Activated CD4-positive, alpha-beta T cell treated with anti-CD3 and anti-CD28 coated beads, Interleukin-2, amount 10 ng/mL, durations not matched to agents 7 days and 5 days (primary cell): Measurements from ENCODE around the gene TTLL11. TPM values are rescaled to one million over a fixed set of nuclear protein-coding genes. Genes with fewer than 3 reads are reported as not detected.
"Not testable (repeated sequence)": the region's sequence is repeated elsewhere in the genome, so short reads cannot be mapped to it uniquely, and the experiment has no call there.

Source experiments
- CTCF ChIA-PET: fragments of 350-600 bp; sonication (Branson Sonifier 250); formaldehyde crosslinking; loops from one replicate; lab custom pipeline; 2021; ENCODE audit warnings: antibody characterized with exemption; lab: Charles Lee
- POLR2A ChIA-PET: fragments of 350-600 bp; sonication (Branson Sonifier 250); formaldehyde crosslinking; loops from one replicate; lab custom pipeline; 2021; ENCODE audit warnings: antibody characterized with exemption; lab: Charles Lee
- DNase-seq: peaks from one replicate; pipeline ENCODE4 v3.0.0-alpha.2; 2020
- H3K27ac Mint-ChIP-seq: one replicate; pipeline ENCODE4 v1.8.0; 2021; ENCODE audit warnings: mild to moderate bottlenecking, moderate library complexity, mixed read lengths
- H3K27me3 Mint-ChIP-seq: one replicate; pipeline ENCODE4 v1.8.0; 2021; ENCODE audit warnings: mixed read lengths
- H3K36me3 Mint-ChIP-seq: one replicate; pipeline ENCODE4 v1.8.0; 2021; ENCODE audit warnings: low read depth, mixed read lengths
- H3K4me1 Mint-ChIP-seq: one replicate; pipeline ENCODE4 v1.8.0; 2021; ENCODE audit warnings: mixed read lengths
- H3K4me3 Mint-ChIP-seq: one replicate; pipeline ENCODE4 v1.8.0; 2021; ENCODE audit warnings: mild to moderate bottlenecking, moderate library complexity, mixed read lengths
- H3K9me3 Mint-ChIP-seq: one replicate; pipeline ENCODE4 v1.8.0; 2021; ENCODE audit warnings: mixed read lengths
- total RNA-seq, 2 experiments: library from RNA; stranded (reverse); gene quantifications; one replicate each; pipeline ENCODE4 v1.2.3, GENCODE V29; 2021

Gene TTLL11
- total RNA-seq, 2 experiments from 2014 or later = 2.6 to 3.1 TPM

DNA sequence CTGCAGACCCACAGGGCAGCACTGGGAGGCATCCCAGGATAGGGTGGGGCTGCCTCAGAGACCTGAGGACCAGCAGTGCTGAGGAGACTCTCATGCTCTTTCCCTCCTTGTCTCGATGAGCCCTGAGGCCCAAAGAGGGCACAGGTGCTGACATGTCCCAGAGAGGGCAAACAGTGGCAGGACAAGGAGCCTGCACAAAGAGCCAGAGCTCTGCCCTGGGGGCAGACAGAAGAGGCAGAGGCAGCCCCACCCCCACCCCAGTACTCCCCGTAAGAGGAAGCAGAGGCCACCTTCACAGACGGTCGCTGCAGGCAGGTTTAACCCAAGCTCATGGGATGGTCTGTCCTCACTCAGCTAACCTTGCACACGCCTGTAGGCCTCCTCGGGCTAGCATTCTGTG, 29.4 kb upstream of the TTLL11 start:
- Mint-ChIP-seq H3K27ac (no peak overlapping the region), H3K4me3 (no peak overlapping the region), H3K9me3 (no peaks in the 10 kb centered on the region), H3K4me1 (peaks cover 13% of the 10 kb centered on the region), H3K27me3 (peaks cover 26% of the 10 kb centered on the region), H3K36me3 (no peaks in the 10 kb centered on the region)
- no peak for DNase-seq
- ChIA-PET POLR2A (no interaction called here), CTCF (interaction anchor here (0.7 to 5.8 kb wide), 9 partner anchors 13 to 696 kb away, joined by 3 to 60 read pairs (median 4); no protein-coding TSS in a partner anchor)

DNA sequence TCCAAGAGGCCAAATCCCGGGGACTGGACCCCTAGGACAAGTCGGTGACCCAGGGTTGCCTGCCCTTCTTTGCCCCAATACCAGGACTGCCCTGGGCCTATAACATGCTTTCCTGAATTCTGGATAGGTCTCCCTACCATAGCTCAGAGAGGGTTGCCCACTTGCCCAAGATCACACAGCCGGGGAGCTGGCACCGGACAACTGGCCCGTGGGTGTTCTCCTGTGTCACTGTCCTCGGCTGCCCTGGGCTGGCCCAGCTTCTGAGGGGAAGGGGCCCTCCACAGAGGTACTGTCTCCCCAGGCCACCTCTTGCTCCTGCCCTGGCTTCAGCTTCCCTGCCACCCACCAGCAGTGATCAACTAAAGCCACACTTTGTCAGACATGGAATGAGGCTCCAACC, 28.8 kb upstream of the TTLL11 start:
- POLR2A ChIA-PET = no interaction called here
- H3K27me3 Mint-ChIP-seq = peaks cover 22% of the 10 kb centered on the region
- DNase-seq = no peak
- CTCF ChIA-PET = interaction anchor here (0.8 to 5.8 kb wide), 8 partner anchors 13 to 225 kb away, joined by 3 to 60 read pairs (median 3); no protein-coding TSS in a partner anchor
- H3K4me3 Mint-ChIP-seq = no peak overlapping the region
- H3K27ac Mint-ChIP-seq = no peak overlapping the region
- H3K4me1 Mint-ChIP-seq = peaks cover 11% of the 10 kb centered on the region
- H3K36me3 Mint-ChIP-seq = no peaks in the 10 kb centered on the region
- H3K9me3 Mint-ChIP-seq = no peaks in the 10 kb centered on the region

DNA sequence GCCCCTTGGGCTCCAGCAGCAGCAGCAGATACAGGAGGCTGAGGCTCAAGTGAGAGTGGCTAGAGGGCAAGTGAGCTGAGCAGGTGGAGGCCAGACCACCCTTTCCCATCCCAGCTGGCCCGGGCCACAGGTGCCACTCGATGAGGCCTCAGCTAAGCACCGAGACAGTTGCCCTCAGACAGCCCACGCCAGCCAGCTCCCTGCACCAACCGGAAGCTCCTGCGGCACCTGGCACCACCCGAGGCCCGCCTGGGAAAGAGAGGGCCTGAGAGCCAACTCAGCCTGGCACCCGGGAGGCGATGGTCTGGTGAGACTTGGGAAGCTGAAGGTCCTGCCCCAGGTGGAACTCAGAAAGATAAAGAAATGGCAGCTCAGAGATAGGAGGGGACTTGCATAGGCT, 28.3 kb upstream of the TTLL11 start:
- H3K27ac Mint-ChIP-seq = no peak overlapping the region
- no peaks in the 10 kb centered on the region for H3K9me3 Mint-ChIP-seq
- no peaks in the 10 kb centered on the region for H3K36me3 Mint-ChIP-seq
- ChIA-PET POLR2A (no interaction called here), CTCF (interaction anchor here (1.1 to 5.8 kb wide), 5 partner anchors 13 to 226 kb away, joined by 3 to 60 read pairs (median 5); no protein-coding TSS in a partner anchor)
- DNase-seq = no peak
- peaks cover 7% of the 10 kb centered on the region for H3K4me1 Mint-ChIP-seq
- H3K4me3 Mint-ChIP-seq = no peak overlapping the region
- peaks cover 18% of the 10 kb centered on the region for H3K27me3 Mint-ChIP-seq

DNA sequence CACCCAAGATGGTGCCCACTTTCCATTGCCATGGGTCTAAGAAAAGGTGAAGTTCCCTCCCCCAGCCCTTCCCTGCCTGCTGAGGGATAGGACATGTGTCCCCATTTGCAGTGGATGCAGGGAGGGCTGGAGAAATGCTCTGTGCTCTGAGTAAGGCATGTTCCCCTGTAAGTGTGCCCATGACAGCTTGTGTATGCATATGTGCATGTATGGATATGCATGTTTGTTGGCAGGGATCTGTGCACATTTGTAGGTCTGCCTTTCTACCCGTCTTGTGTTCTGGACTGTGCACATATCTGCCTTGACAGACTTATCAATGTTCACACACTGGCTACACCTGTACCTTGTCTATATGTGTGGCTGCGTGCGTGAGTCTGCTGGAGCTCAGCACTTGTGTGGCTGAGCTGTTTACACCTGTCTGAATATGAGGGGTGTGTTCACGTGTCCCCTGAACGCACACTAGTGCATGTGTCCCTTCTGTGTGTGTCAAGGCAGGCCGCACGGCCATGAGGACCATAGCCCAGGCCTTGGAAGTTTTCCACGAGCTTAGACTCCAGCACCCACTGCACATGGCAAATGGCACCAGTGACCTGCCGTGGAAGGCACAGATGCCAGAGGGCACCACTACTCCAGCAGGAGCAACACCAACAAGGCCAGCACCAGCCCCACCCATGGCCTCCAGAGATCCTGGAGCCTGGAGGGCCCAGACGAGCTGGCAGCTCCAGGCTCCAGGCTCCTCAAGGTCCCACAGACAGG, 27.4 kb upstream of the TTLL11 start:
- Mint-ChIP-seq H3K4me3 (no peak overlapping the region), H3K27ac (no peak overlapping the region), H3K36me3 (no peaks in the 10 kb centered on the region), H3K27me3 (peaks cover 11% of the 10 kb centered on the region), H3K9me3 (no peaks in the 10 kb centered on the region), H3K4me1 (peaks cover 2% of the 10 kb centered on the region)
- no peak for DNase-seq
- ChIA-PET POLR2A (no interaction called here), CTCF (interaction anchor here (1.1 to 5.8 kb wide), 4 partner anchors 13 to 227 kb away, joined by 3 to 60 read pairs (median 22); no protein-coding TSS in a partner anchor)

DNA sequence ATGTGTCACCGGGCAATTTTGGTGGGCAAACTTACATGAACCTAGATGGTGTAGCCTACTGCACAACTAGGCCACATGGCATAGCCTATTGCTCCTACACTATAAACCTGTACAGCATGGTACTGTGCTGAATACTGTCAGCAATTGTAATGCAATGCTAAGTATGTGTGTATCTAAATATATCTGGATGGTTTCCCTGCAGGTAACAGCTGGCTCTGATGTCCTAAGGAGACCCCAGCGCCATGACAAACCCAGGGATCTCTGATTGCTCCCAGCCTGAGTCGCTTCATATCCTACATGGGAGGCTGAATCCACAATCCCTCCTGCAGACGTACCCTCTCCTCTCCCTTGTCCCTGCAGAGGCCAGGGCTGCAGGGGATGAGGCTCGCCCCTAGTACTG, 26.6 kb upstream of the TTLL11 start:
- no peaks in the 10 kb centered on the region for H3K9me3 Mint-ChIP-seq
- DNase-seq = no peak
- H3K36me3 Mint-ChIP-seq = no peaks in the 10 kb centered on the region
- ChIA-PET CTCF (no interaction called here), POLR2A (no interaction called here)
- no peak overlapping the region for H3K4me3 Mint-ChIP-seq
- H3K4me1 Mint-ChIP-seq = no peaks in the 10 kb centered on the region
- peaks cover 5% of the 10 kb centered on the region for H3K27me3 Mint-ChIP-seq
- no peak overlapping the region for H3K27ac Mint-ChIP-seq

DNA sequence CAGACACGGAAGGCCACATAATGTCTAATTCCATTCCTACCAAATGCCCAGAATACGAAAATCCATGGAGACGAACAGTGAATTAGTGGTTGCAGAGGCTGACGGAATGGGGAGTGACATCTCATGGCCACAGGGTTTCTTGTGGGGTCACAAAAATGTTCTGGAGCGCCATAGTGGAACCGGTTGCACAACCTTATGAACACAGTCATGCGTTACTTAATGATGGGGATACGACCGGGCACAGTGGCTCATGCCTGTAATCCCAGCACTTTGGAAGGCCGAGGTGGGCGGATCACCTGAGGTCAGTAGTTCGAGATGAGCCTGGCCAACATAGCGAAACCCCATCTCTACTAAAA, 26.0 kb upstream of the TTLL11 start:
- Mint-ChIP-seq H3K27me3 (no peaks in the 10 kb centered on the region), H3K4me3 (no peak overlapping the region), H3K4me1 (no peaks in the 10 kb centered on the region), H3K9me3 (no peaks in the 10 kb centered on the region), H3K36me3 (no peaks in the 10 kb centered on the region), H3K27ac (no peak overlapping the region)
- ChIA-PET POLR2A (no interaction called here), CTCF (no interaction called here)
- DNase-seq = no peak

DNA sequence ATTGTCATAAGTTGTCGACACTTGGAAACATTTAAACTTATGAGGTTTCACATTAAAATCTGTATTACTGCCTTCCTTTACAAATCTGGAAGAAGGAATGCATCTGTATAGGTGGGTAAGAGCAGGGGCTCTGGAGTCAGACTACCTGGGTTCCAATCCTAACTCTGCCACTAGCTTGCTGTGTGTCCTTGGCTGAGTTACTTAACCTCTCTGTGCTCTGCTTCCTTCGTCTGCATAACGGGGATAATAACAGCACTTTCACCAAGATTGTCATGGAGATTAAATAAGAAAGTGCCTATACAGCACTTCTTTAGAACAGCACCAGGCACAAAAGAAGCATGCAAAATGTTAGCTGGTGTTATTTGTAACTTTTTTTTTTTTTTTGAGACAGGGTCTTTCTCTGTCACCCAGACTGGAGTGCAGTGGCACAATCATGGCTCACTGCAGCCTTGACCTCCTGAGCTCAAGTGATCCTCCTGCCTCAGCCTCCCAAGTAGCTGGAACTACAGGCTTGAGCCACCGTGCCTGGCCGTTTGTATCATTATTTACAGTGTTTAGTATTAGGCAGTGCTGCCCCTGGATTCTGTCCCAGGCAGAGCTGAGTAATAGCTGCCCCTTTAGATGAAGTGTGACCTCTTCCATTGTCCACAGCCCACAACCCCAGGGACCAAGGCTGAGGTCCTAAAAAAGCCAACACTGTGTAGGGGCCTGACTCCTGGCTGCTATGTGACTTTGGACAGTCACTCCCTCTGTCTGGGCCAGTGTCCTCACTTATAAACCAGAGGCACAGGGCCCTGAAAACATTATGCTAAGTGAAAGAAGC, 25.4 kb upstream of the TTLL11 start:
- Mint-ChIP-seq H3K36me3 (no peaks in the 10 kb centered on the region), H3K4me1 (no peaks in the 10 kb centered on the region), H3K27ac (no peak overlapping the region), H3K4me3 (no peak overlapping the region), H3K27me3 (no peaks in the 10 kb centered on the region), H3K9me3 (no peaks in the 10 kb centered on the region)
- CTCF ChIA-PET = no interaction called here
- no peak for DNase-seq
- POLR2A ChIA-PET = no interaction called here

DNA sequence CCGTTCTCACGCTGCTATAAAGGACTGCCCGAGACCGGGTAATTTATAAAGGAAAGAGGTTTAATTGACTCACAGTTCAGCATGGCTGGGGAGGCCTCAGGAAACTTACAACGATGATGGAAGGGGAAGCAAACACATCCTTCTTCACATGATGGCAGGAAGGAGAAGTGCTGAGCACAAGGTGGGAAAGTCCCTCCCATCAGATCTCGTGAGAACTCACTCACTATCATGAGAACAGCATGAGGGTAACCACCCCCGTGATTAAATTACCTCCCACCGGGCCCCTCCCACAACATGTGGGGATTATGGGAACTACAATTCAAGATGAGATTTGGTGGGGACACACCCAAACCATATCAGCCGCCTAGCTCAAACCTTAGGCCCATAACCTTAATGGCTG, 24.1 kb upstream of the TTLL11 start:
- H3K27me3 Mint-ChIP-seq, H3K4me1 Mint-ChIP-seq, H3K27ac Mint-ChIP-seq, H3K36me3 Mint-ChIP-seq, H3K4me3 Mint-ChIP-seq, DNase-seq, H3K9me3 Mint-ChIP-seq, POLR2A ChIA-PET: not testable (repeated sequence)
- CTCF ChIA-PET = interaction anchor here (1.3 kb wide), 1 partner anchor 222 kb away, joined by 3 read pairs; no protein-coding TSS in a partner anchor

DNA sequence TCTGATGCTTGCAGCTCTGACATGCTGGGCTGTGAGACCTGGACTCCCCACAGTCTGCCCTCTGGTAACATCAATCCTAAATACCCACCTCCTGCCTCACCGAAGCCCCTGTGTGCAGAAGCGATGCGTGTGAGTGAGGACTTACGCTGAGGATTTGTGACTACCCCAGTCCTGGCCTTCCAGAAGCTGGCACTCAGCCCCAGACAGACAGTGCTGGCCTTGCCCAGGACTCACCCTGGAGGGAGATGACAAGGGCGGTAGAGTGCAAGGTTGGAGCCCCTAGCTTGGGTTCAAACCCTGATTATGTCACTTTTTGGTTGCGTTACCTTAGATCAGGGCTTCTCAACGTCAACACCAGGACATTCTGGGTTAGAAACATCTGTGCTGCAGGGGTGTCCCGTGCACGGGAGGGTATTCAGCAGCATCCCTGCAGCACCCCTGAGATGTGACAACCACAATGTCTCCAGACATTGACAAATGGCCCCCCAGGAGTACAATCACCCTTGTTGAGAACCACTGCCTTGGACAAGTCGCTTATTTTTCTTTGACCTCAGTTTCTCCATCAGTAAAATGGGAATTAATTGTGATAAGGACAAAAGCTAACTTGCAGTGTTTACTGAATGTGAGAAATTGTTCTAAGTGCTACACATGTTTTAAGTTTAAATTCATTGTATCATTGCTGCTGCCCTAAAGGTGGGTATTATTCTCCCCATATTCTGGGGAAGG, 23.5 kb upstream of the TTLL11 start:
- CTCF ChIA-PET = interaction anchor here (1.3 to 2.0 kb wide), 2 partner anchors 9 to 223 kb away, joined by 3 to 8 read pairs; no protein-coding TSS in a partner anchor

DNA sequence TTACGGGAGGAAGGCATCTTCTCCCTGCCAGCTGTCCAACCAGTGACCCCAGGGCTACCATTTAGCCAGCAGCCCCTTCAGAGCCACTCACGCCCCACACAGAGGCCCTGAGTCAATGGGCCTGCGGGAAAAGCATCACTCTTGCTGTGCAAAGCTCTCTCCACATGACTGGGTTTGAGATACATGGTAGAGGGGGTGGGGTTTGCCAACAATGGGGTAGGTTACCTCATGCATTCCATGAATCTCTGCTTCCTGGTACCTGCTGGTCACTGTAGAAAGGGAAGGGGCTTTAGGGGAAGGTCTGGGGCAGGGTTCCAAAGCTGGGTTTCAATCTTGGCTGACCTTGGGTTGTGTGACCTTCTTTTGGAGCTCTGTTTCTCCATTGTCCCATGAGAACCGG, 22.9 kb upstream of the TTLL11 start:
- no peaks in the 10 kb centered on the region for H3K36me3 Mint-ChIP-seq
- CTCF ChIA-PET = interaction anchor here (1.3 to 2.0 kb wide), 2 partner anchors 9 to 223 kb away, joined by 3 to 8 read pairs; no protein-coding TSS in a partner anchor
- H3K27ac Mint-ChIP-seq = no peak overlapping the region
- no peaks in the 10 kb centered on the region for H3K4me1 Mint-ChIP-seq
- no peak for DNase-seq
- H3K27me3 Mint-ChIP-seq = no peaks in the 10 kb centered on the region
- POLR2A ChIA-PET = no interaction called here
- no peaks in the 10 kb centered on the region for H3K9me3 Mint-ChIP-seq
- no peak overlapping the region for H3K4me3 Mint-ChIP-seq

More for the DNA sequence above, 23.5 kb upstream of the TTLL11 start:
- no peaks in the 10 kb centered on the region for H3K4me1 Mint-ChIP-seq
- no peak for DNase-seq
- no peaks in the 10 kb centered on the region for H3K27me3 Mint-ChIP-seq
- POLR2A ChIA-PET = no interaction called here
- no peak overlapping the region for H3K27ac Mint-ChIP-seq
- no peaks in the 10 kb centered on the region for H3K36me3 Mint-ChIP-seq
- H3K4me3 Mint-ChIP-seq = no peak overlapping the region
- no peaks in the 10 kb centered on the region for H3K9me3 Mint-ChIP-seq

DNA sequence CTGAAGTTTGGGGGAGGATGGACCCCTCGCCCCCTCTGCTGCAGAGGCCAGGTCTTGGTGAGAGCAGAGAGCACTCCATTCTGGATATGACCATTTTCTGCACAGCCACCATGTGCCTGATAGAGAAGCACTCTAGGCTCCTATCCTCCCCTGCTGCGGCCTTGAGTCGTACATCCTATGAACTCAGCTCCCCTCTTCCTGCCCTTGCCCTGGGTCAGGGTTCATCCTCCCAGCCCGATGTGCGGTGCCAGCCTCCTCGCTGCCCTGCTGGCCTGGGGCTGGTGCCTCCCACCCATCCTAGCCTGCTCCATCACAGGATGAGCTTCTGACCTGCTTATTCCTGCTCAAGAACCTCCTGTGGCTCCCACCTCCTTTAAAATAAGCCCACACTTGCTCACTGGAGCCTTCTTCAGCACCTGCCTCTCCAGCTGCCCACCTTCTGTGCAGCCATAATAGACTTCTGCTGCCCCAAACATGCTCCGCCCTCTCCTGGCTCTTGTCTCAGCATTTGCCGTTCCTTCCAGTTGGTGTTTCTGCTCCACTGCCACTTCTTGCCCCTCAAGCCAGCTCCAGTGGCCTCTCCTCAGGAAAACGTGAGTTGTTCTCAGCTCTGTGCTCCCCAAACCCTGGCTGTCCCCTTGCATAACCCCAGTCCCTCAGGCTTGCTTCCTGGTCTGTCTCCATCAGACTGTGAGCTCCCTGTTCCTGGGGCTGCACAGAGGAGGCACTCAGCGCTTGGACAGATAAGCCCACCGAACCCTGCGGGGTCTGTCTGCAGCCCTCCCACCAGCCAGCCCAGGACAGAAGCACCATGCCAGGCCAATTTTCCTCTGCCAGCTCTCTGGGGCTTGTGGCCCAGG, 22.3 kb upstream of the TTLL11 start:
- H3K36me3 Mint-ChIP-seq = no peaks in the 10 kb centered on the region

DNA sequence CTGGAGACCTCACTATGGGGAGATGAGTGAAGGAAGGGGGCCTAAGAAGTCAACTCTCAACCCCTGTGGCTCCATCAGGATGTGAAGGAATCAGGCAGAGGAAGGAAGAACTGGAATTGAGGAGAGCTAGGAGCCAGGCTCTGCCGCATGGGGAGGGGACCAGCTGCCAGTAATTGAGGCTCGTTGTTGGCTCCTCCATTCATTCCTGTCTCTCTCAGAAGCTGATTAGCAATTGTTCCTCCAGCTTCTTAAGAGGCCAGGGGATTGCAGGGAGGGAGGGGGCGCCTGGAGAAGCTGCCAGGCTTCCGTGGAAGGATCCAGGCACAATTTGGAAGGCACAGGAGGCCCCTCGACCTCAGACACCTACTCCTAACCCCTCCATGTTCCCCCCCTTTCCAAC, 20.5 kb upstream of the TTLL11 start:
- Mint-ChIP-seq H3K4me3 (no peak overlapping the region), H3K4me1 (no peaks in the 10 kb centered on the region), H3K27me3 (no peaks in the 10 kb centered on the region), H3K27ac (no peak overlapping the region), H3K36me3 (no peaks in the 10 kb centered on the region), H3K9me3 (no peaks in the 10 kb centered on the region)
- POLR2A ChIA-PET = no interaction called here
- DNase-seq = no peak
- CTCF ChIA-PET = interaction anchor here (0.7 kb wide), 1 partner anchor 32 kb away, joined by 3 read pairs; no protein-coding TSS in a partner anchor

More for the DNA sequence above, 22.3 kb upstream of the TTLL11 start:
- CTCF ChIA-PET = interaction anchor here (2.0 kb wide), 1 partner anchor 10 kb away, joined by 8 read pairs; no protein-coding TSS in a partner anchor
- POLR2A ChIA-PET = no interaction called here
- Mint-ChIP-seq H3K9me3 (no peaks in the 10 kb centered on the region), H3K27me3 (no peaks in the 10 kb centered on the region), H3K27ac (no peak overlapping the region), H3K4me3 (no peak overlapping the region), H3K4me1 (no peaks in the 10 kb centered on the region)
- no peak for DNase-seq
